Kidney (tissue), 14 donors: ENCODE measurements around the gene GTF2E1. TPM values are rescaled to one million over a fixed set of nuclear protein-coding genes. Genes with fewer than 3 reads are reported as not detected.

Experiments
- DNase-seq, 5 donors: peaks; one replicate each; pipeline ENCODE4 v3.0.0-alpha.2; 2013 to 2020
- FAIRE-seq: peaks from 2 replicates; lab custom pipeline; 2012; peaks lifted over from hg19 to GRCh38; lab: Jason Lieb, UNC
- H3K27ac ChIP-seq, 2 donors: one replicate each; pipeline ENCODE4 v1.7.0; 2013; ENCODE audit warnings: low read depth in 2 of 2, low read length in 2 of 2, inconsistent platforms in 1 of 2
- H3K27me3 ChIP-seq: one replicate; pipeline ENCODE4 v1.7.1; 2013; ENCODE audit warnings: low read length, inconsistent platforms; ENCODE audit not compliant: control insufficient read depth, insufficient read depth
- H3K36me3 ChIP-seq, 3 donors: one replicate each; pipeline versions ENCODE4 v1.7.0 to v1.7.1; 2013; ENCODE audit warnings: low read length in 3 of 3, control low read depth in 1 of 3, inconsistent platforms in 1 of 3; ENCODE audit not compliant: insufficient read depth in 3 of 3, control insufficient read depth in 2 of 3
- H3K4me1 ChIP-seq, 3 donors: one replicate each; pipeline versions ENCODE4 v1.7.0 to v1.7.1; 2013; ENCODE audit warnings: low read length in 3 of 3, inconsistent platforms in 1 of 3, low read depth in 1 of 3; ENCODE audit not compliant: control insufficient read depth in 2 of 3, insufficient read depth in 2 of 3
- H3K4me3 ChIP-seq, 3 donors: one replicate each; pipeline versions ENCODE4 v1.7.0 to v1.8.1; 2013; ENCODE audit warnings: low read length in 3 of 3, control low read depth in 1 of 3, inconsistent platforms in 1 of 3
- H3K9ac ChIP-seq, 3 donors: one replicate each; pipeline versions ENCODE4 v1.7.0 to v1.7.1; 2013; ENCODE audit warnings: low read length in 3 of 3, control low read depth in 1 of 3, inconsistent platforms in 1 of 3
- H3K9me3 ChIP-seq, 3 donors: one replicate each; pipeline versions ENCODE4 v1.7.0 to v1.7.1; 2013; ENCODE audit warnings: low read length in 3 of 3, control low read depth in 1 of 3, inconsistent platforms in 1 of 3; ENCODE audit not compliant: control insufficient read depth in 2 of 3, insufficient read depth in 1 of 3
- CTCF ChIP-seq: IDR thresholded peaks from 3 replicates; pipeline ENCODE4 v1.5.1; 2012; ENCODE audit warnings: mild to moderate bottlenecking, moderate library complexity, borderline replicate concordance; ENCODE audit not compliant: insufficient read depth; ENCODE audit errors: extremely low read depth
- intact Hi-C: fragments of 100-400 bp; cut with DNase I; formaldehyde crosslinking; loops from one replicate; pipeline ENCODE4 v1.11.1; 2022
- polyA plus RNA-seq: library from polyadenylated mRNA; stranded (reverse); fragments of 350-450 nt; fragmentation: Illumina TruSeq; extraction: RNeasy Lipid Tissue Mini Kit (QIAGEN cat#74804); gene quantifications from one replicate; pipeline ENCODE4 v1.2.3, GENCODE V29; 2014; ENCODE audit warnings: low read depth, low replicate concordance; ENCODE audit not compliant: insufficient read depth
- total RNA-seq: library from RNA; stranded (reverse); fragmentation: NEBNext Ultra II Directional; extraction: Animal tissue kit (Norgen Biotek cat#: 25700); gene quantifications from one replicate; pipeline ENCODE4 v1.2.1, GENCODE V29; 2021
- donor health status: control.
- donor health status: control.
- donor health status: control.
- donor health status: control.
- donor health status: control.
- donor health status: DM: yes; HTN: yes; CAD: no.
- donor health status: Normal renal cell carcinoma (clear cell type).

Gene GTF2E1
- total and polyA plus RNA-seq, 2 donors from 2014 or later = 5.4 to 19.4 TPM

DNA sequence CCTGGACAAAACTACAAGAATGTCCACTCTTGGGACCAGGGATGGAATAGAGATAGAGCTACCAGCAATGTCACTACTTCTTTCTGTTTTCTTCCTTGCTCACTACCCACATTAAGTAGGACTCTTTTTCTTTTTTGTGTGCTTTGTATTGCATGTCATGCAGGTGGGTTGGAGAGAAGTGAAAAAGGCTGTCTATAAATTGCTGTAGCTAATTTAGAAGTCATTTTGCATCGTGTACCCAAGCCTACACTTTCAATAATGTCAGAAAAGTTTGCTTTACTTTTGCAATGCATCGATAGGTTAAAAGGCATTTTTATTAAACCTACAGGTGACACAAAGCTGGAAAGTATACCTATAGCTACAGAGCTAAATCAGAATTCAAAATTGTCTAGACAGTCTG lies 58.9 kb downstream of the GTF2E1 start:
- DNase-seq (no peak), FAIRE-seq (no peak)
- no peak overlapping the region for H3K9ac ChIP-seq
- intact Hi-C loops = no loop called here
- H3K4me3 ChIP-seq = no peak overlapping the region
- H3K27me3 ChIP-seq = no peaks in the 10 kb centered on the region
- no peaks in the 10 kb centered on the region for H3K9me3 ChIP-seq
- no peaks in the 10 kb centered on the region for H3K36me3 ChIP-seq
- no peak overlapping the region for H3K27ac ChIP-seq
- TF ChIP-seq CTCF = no peak
- no peaks in the 10 kb centered on the region for H3K4me1 ChIP-seq

- H3K4me1 ChIP-seq = no peaks in the 10 kb centered on the region
- FAIRE-seq = no peak
- no peaks in the 10 kb centered on the region for H3K9me3 ChIP-seq
- no peak for TF ChIP-seq CTCF
- H3K27me3 ChIP-seq = no peaks in the 10 kb centered on the region
- H3K4me3 ChIP-seq = no peak overlapping the region
- H3K27ac ChIP-seq = no peak overlapping the region
- no peak overlapping the region for H3K9ac ChIP-seq
- H3K36me3 ChIP-seq = no peaks in the 10 kb centered on the region
- no peak for DNase-seq
- intact Hi-C loops = no loop called here
Observed at GRCh38 chr3:120802916-120803315, 60.4 kb downstream of the GTF2E1 start.

GRCh38 chr3:120816728-120817127 lies 74.2 kb downstream of the GTF2E1 start:
- Histone ChIP-seq H3K4me3 (no peak overlapping the region), H3K27ac (no peak overlapping the region), H3K4me1 (no peaks in the 10 kb centered on the region), H3K27me3 (no peaks in the 10 kb centered on the region), H3K36me3 (no peaks in the 10 kb centered on the region), H3K9ac (no peak overlapping the region), H3K9me3 (no peaks in the 10 kb centered on the region)
- intact Hi-C loops = no loop called here
- DNase-seq (no peak), FAIRE-seq (no peak)
- no peak for TF ChIP-seq CTCF

DNA sequence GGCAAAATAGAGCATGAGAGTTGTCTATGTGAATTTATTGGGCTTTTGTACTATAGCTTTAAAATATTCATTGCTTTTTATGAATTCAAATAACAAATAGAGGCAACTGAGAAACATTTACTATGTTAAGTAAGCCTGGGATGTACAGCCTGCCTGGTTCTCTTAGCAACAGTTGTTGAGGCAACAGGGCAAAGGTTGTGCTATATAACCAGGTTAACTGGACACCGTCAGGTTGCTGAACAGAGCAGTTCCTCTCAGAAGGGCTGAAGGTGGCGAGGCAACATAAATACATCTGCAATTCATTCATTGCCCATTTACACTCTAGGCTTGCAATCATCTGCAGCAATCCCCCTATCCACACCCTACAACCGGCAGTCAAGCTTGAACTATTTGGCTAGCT lies 78.2 kb downstream of the GTF2E1 start:
- no peaks in the 10 kb centered on the region for H3K36me3 ChIP-seq
- no peak overlapping the region for H3K9ac ChIP-seq
- no peak overlapping the region for H3K4me3 ChIP-seq
- no peaks in the 10 kb centered on the region for H3K4me1 ChIP-seq
- FAIRE-seq (no peak), DNase-seq (peak in 3 of 5 donors; percentile 32 to 60 (median 54))
- no peaks in the 10 kb centered on the region for H3K27me3 ChIP-seq
- H3K9me3 ChIP-seq = no peaks in the 10 kb centered on the region
- H3K27ac ChIP-seq = no peak overlapping the region
- intact Hi-C loops = no loop called here
- no peak for TF ChIP-seq CTCF
